ENCODE measurements around the gene FLNC. TPM values are rescaled to one million over a fixed set of nuclear protein-coding genes. Genes with fewer than 3 reads are reported as not detected.

FLNC gene
- total RNA-seq, 2 experiments from 2014 or later, result not detected

DNA sequence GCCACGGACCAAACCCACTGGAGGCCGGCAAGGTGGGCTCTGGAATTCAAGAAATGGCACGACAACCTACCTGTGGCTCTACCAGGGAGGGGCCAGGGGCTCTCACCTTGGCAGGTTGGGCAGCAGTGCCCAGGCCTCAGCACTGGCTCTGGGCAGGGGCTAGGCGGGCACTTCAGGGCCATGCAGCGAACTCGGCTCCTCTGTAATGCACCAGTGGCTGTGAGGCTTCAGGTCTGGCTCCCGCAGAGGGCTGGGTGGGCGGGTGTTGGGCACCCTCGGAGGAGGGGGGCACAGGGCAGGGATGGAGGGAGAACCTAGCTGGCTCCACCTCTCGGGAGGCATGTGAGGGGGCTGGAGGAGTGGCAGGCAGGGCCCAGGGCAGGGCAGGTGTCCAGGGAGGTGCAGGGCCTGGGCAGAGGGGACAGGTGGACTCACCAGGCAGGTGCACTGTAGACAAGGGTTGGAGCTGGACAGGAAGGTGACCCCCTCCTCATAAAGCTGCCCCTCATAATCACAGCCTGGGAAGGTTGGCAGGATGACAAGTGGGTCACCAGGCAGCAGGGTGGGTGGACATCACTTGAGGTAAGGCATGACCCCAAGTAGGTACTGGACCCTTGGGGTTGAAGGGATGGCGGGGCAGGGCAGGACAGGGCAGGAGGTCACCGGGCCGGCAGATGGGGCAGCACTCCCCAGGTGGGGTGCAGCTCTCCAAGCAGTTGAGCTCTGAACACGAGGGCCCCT is 73.6 kb downstream of the FLNC start:
- Mint-ChIP-seq H3K4me3 (no peak overlapping the region), H3K36me3 (no peaks in the 10 kb centered on the region), H3K27ac (no peak overlapping the region), H3K9me3 (ENCODE audit: low read depth) (peaks cover 4% of the 10 kb centered on the region), H3K27me3 (peaks cover 32% of the 10 kb centered on the region), H3K4me1 (no peaks in the 10 kb centered on the region)
- DNase-seq (no peak), ATAC-seq (no peak)
- CTCF ChIA-PET, result interaction anchor here (1.2 to 4.2 kb wide), 4 partner anchors 8 to 187 kb away, joined by 4 to 23 read pairs (median 6); no protein-coding TSS in a partner anchor

DNA sequence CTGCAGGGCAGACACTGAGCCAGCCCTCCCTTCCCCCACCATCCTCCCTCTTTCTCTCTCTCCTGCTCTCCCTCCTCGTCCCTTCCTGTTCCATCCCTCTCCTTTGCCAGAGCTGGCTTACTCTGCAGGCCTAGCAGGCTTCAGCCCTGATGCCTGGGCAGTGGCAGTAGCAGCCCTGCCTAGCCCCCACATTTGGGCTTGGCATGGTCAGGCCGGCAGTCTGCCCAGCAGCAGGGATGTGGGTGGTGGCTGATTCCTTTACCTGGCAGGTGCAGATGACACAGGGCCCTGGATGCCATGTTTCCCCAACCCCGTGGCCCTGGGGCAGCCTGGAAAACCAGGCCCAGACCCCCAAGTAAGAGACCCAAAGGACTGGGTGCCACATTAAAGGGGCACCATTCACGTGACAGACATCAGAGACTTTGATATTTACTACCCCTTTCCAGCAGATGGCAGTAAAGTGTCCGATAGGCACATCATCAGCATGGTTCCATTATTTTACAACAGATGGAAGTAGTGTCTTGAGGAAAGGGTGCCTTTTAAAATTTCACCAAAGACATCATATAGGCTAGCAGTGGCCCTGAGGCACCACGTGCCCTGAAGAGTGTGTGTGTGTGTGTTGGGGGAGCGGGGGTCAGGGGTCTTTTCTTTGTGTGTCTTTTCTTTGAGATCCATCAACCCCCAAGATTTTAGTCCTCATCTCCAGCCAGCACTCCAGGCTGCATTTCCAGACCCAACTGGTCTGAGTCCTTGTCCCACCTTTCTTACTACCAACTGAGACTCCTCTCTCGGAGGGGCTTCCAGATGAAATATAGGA is 74.4 kb downstream of the FLNC start:
- Mint-ChIP-seq H3K4me1 (no peaks in the 10 kb centered on the region), H3K27me3 (peaks cover 40% of the 10 kb centered on the region), H3K36me3 (no peaks in the 10 kb centered on the region), H3K4me3 (no peak overlapping the region), H3K27ac (no peak overlapping the region), H3K9me3 (ENCODE audit: low read depth) (peaks cover 4% of the 10 kb centered on the region)
- CTCF ChIA-PET, result interaction anchor here (1.2 to 4.2 kb wide), 3 partner anchors 10 to 187 kb away, joined by 4 to 23 read pairs (median 7); no protein-coding TSS in a partner anchor
- DNase-seq (no peak), ATAC-seq (peak; percentile 75)

DNA sequence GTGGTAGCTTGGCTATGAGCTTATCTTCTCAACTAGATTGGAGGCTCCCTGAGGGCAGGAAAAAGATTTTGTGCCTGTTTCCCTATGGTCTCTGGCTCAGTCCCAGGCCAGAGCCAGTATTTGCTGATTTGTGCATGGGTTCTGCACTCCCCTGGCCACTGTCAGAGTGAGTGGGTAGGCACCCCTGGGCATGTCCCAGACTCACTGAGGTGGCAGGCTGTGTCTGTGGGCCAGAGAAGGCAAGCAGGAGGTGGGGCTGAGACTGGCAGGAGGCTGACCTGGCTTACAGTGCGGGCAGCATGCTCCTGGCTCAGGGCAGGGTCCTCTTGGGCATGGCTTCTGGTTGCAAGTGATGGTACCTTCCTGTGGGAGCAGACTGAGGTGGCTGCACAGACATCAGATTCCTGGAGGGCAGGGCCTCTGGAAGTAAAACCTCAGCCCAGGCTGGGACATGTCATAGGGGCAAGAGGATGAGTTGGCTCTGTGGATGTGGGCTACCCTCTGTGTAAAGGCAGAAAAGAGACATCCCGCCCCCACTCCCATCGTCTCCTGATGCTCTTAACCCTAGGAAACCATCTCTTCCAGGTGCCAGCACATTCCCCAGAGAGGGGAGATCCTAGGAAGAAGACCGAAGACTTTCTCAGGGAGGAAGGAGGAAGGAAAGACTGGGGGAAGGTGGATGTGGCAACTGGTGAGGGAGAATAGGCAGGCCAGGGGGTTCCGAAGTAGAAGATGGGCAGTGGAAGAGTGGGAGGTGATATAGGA is 76.0 kb downstream of the FLNC start:
- DNase-seq (no peak), ATAC-seq (no peak)
- no peak overlapping the region for H3K27ac Mint-ChIP-seq
- no peak overlapping the region for H3K4me3 Mint-ChIP-seq
- CTCF ChIA-PET, result interaction anchor here (1.2 to 4.2 kb wide), 2 partner anchors 185 kb away, joined by 3 to 23 read pairs; no protein-coding TSS in a partner anchor
- H3K4me1 Mint-ChIP-seq, result no peaks in the 10 kb centered on the region
- H3K36me3 Mint-ChIP-seq, result no peaks in the 10 kb centered on the region
- no peaks in the 10 kb centered on the region for H3K9me3 Mint-ChIP-seq (ENCODE audit: low read depth)
- H3K27me3 Mint-ChIP-seq, result peaks cover 44% of the 10 kb centered on the region

DNA sequence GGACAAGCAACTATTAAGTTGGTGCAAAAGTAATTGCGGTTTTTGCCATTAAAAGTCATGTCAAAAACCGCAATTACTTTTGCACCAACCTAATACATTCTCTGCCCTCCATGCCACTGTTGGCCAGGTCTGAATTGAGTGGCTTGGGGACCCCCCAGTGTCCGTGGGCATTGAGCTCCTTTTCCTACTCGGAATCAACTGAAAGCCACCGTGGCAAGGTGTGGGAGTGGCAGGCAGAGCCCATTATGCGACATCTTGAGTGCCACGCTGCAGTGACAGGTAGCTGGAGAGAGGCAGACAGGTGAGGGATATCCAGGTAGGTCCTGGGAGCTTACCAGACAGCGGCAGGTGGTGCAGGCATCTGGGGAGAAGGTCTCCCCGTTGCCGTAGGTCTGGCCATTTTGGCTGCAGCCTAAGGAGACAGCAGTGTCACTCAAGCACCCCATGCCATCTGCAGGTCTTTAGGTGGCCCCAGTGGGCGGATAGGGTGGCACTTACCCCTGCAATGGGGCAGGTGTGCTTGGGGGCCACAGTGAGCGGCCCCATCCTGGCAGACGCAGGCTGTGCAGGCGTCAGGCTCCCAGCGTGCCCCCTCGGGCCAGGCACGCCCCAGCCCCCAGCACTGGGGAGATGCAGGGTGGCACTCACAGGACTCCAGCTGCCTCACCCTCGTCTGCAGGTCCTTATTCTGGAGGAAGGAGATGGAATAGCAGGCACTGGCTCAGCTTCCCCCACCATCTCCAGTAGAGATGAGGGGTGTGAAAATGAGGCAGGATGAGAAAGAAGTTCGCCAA is 76.8 kb downstream of the FLNC start:
- Mint-ChIP-seq H3K4me3 (no peak overlapping the region), H3K27ac (no peak overlapping the region), H3K36me3 (no peaks in the 10 kb centered on the region), H3K9me3 (ENCODE audit: low read depth) (no peaks in the 10 kb centered on the region), H3K4me1 (no peaks in the 10 kb centered on the region), H3K27me3 (peaks cover 48% of the 10 kb centered on the region)
- DNase-seq (no peak), ATAC-seq (no peak)
- CTCF ChIA-PET, result interaction anchor here (0.9 to 1.2 kb wide), 2 partner anchors 65 to 184 kb away, joined by 3 read pairs; no protein-coding TSS in a partner anchor

Other genes starting within 250 kb of the FLNC start
- gene GARIN1A, start 158.1 kb upstream of the FLNC start, total RNA-seq, result 1 to 10 TPM in 1 of 2 experiments, under 1 TPM in 1; 0.47 to 1.0 TPM
- gene CALU, start 91.0 kb upstream of the FLNC start, total RNA-seq, result 10 to 100 TPM; 28.2 to 39.0 TPM
- gene OPN1SW, start 54.6 kb upstream of the FLNC start, total RNA-seq, result not detected
- 1 to 10 TPM; 4.4 to 5.8 TPM for gene CCDC136, start 38.4 kb upstream of the FLNC start, total RNA-seq
- gene ATP6V1F, start 32.5 kb downstream of the FLNC start, total RNA-seq, result 100 to 1,000 TPM; 127 to 158 TPM
- gene KCP, start 80.3 kb downstream of the FLNC start, total RNA-seq, result under 1 TPM; 0.20 to 0.52 TPM
- 10 to 100 TPM; 16.5 to 17.7 TPM for gene IRF5, start 107.5 kb downstream of the FLNC start, total RNA-seq
- gene TNPO3, start 224.7 kb downstream of the FLNC start, total RNA-seq, result 10 to 100 TPM; 51.9 to 55.8 TPM

Data from activated CD8-positive, alpha-beta memory T cell treated with anti-CD3 and anti-CD28 coated beads, Interleukin-2, amount 10 ng/mL, durations not matched to agents 7 days and 5 days (primary cell).